Astrocyte of the spinal cord (primary cell): ENCODE measurements around the gene PLCH2.

Experiments
- DNase-seq: peaks from one replicate; pipeline ENCODE4 v3.0.0; 2011; ENCODE audit warnings: low read depth, low spot score
- H3K4me3 ChIP-seq: 2 replicates; pipeline ENCODE4 v1.5.1; 2011; ENCODE audit warnings: low read depth, mild to moderate bottlenecking, low read length, moderate library complexity
- in situ Hi-C: cut with HindIII; loops from 2 replicates; pipeline ENCODE4 v1.10.0; 2017; ENCODE audit warnings: low sequenced_read_pairs
- TF ChIP-seq, protein P1 (sequence below): IDR thresholded peaks from 2 replicates; pipeline ENCODE4 v1.5.1; 2012; ENCODE audit warnings: low read depth, mild to moderate bottlenecking, low read length, inconsistent platforms

The PLCH2 gene

DNA sequence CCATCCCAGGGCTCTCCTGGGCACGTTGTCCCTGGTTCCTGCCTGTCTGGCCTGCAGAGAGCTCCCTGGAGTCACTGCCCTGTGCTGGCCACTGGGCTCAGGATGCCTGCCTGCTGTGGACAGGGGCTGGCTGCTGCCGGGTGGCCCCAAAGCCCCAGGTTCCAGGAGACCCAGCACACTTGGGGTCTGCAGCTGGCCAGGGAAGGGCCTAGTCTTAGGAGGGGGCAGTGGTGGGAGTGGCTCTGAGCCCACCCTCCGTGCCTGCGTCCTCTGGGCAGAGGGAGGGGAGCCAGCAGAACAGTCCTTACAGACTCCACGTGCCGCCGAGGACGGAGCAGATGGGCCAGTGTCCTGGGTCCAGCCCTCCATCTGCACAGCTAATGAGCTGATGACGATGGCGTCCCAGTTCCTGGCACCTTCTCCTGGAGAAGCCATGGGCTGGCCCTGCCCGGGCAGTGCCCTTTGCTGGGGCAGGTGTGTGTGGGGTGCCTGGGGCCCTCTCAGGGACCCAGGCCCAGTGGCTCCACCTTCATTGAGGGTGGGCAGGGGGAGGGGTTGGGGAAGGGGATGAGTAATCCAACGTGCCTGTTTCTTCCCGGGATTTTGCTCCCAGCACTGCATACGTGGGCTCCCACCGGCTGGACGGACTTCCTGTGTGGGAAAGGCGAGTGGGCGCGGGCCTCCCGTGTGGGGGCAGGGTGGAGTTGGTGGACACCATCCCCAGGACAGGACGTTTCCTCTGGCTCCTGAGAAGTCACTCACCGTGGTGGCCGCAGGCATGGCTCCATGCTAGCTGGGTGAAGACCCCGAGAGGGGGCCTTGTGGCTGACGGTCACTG lies 6.8 kb upstream of the PLCH2 start:
- DNase-seq, result no peak
- in situ Hi-C loops, result no loop called here
- TF ChIP-seq, protein P1, sequence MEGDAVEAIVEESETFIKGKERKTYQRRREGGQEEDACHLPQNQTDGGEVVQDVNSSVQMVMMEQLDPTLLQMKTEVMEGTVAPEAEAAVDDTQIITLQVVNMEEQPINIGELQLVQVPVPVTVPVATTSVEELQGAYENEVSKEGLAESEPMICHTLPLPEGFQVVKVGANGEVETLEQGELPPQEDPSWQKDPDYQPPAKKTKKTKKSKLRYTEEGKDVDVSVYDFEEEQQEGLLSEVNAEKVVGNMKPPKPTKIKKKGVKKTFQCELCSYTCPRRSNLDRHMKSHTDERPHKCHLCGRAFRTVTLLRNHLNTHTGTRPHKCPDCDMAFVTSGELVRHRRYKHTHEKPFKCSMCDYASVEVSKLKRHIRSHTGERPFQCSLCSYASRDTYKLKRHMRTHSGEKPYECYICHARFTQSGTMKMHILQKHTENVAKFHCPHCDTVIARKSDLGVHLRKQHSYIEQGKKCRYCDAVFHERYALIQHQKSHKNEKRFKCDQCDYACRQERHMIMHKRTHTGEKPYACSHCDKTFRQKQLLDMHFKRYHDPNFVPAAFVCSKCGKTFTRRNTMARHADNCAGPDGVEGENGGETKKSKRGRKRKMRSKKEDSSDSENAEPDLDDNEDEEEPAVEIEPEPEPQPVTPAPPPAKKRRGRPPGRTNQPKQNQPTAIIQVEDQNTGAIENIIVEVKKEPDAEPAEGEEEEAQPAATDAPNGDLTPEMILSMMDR, result no peak
- H3K4me3 ChIP-seq, result no peak overlapping the region

DNA sequence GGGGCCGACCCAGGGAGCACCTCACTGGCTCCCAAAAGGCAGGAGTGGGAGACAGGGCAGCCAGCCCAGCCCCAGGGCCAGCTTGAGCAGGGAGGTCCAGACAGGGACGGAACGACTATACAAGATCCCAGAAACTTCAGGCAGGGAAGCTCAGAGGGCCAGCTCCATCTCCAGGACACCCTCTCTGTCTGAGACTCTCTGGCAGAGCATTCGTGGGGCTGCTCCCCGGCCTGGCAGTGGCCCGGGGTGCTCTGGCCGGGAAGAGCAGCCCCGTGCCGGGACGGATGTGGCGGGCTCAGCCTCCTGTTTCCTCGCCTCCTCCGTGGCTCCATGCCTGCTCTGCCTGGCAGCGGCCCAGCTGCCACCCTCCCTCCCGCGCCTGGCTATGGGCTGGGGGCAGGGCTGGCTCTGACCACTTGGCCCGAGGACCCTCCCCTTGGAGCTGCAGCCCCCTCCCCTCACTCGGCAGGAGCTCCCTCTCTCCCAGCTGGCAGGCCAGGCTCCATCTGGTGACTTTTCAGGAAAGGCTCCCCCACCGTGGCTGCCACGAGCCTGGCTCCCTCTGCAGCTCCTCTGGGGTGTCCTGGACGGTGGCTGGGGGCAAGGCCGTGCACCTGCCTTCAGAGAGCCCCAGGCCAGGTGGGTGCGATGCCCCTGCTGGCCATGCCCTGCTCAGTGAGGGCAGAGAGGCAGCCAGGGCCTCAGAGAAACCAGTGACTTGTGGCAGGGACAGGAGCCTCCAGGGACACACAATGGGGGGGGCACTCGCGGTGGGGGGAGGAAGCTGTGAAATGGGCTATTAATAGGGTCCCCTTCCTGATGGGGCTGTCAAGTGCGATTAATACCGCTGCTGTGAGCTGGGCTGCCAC lies 5.6 kb upstream of the PLCH2 start:
- H3K4me3 ChIP-seq, result no peak overlapping the region
- no peak for DNase-seq
- TF ChIP-seq, protein P1, result no peak
- in situ Hi-C loops, result no loop called here

DNA sequence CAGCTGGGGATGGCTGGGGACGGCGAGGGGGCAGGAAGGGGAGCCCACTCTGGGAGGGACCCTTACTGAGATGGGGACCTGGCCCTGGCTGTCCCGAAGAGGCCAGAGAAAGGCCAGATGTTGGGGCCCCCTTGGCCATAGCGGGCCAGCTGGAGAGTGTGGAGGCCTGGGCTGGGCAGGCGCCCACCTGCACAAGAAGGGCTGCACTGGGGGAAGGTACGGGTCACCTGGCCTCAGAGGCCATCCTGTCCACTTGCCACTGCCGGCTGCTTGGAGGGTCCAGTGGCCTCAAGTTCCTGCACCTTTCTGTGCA lies 5.0 kb upstream of the PLCH2 start:
- in situ Hi-C loops, result no loop called here

DNA sequence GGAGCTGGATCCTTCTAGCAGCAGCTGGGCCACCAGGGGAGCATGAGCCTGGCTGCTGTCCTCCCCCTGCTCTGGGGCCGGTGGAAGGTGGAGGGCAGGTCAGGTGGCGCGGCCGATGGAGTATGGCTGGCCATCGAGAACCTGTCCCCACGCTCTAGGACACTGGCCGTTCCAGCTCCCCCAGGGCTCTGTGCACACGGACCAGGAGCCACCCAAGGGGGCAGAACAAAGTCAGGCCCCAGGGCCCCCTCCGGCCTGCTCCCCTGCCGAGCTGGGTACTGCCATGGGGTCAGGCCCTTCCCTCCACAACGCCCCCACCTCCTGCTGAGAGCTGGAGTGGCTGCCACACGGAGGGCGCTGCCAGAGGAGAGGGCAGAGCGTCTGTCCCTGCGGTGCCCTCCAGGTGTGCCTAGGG lies 4.5 kb upstream of the PLCH2 start:
- in situ Hi-C loops, result no loop called here
- TF ChIP-seq, protein P1, result no peak
- DNase-seq, result no peak
- H3K4me3 ChIP-seq, result no peak overlapping the region

More for the DNA sequence above, 5.0 kb upstream of the PLCH2 start:
- no peak overlapping the region for H3K4me3 ChIP-seq
- TF ChIP-seq, protein P1, result no peak
- no peak for DNase-seq

DNA sequence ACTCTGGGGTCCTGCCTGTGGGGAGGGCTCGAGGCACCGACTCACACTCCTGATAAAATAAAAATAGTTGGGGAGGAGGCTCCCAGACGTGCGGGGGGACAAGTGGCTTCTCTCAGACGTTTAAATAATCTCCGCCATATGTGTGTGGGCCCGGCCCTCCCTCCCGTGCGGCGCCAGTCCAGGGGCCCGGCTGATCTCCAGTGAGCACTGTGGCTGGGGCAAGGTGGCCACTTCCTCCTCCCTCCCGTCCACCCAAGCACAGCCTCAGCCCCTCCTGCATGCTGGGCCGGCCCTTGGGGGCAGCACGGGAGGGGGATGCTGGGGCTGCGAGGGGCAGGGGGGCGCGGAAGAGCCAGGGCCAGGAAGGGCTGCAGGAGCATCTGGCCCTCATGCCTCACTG lies 4.0 kb upstream of the PLCH2 start:
- no peak for DNase-seq
- in situ Hi-C loops, result no loop called here
- H3K4me3 ChIP-seq, result no peak overlapping the region
- TF ChIP-seq, protein P1, result no peak

DNA sequence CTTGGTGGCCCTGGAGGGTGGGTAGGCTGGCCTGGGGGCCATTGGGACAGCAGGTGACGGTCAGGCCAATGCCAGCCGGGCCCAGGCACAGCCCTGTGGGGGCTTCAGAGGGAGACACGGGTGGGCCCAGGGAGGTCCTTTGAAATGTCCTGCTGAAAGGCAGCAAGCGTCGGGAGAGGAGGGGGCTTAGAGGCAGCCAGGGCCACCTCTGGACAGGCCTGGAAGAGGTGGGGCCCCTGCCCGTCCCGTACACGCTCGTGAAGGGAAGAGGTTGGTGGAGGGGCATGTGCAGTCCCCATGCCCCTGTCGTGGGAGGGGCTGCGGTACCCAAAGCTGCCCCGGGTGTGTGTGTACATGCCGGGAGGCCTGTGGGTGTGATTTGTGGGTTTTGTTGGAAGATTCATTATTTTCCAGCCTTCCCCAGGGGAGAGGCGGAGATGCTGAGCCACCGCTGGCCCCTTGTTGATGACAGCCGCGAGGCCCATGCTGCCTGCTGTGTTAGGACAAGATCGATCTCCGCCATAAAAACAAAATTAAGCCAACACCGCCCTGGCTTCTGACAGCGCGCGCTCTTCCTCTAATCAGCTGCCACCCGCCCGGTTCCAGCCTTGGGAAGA lies 3.4 kb upstream of the PLCH2 start:
- TF ChIP-seq, protein P1, result no peak
- no peak for DNase-seq
- no peak overlapping the region for H3K4me3 ChIP-seq
- in situ Hi-C loops, result no loop called here
